H9 (cell line): Measurements from ENCODE around the gene HOOK2. TPM values are rescaled to one million over a fixed set of nuclear protein-coding genes. Genes with fewer than 3 reads are reported as not detected.

ENCODE experiments used
- DNase-seq: peaks from one replicate; pipeline ENCODE4 v3.0.0-alpha.2; 2017
- H2AFZ ChIP-seq: one replicate; pipeline ENCODE4 v1.6.1; 2013; ENCODE audit warnings: mild to moderate bottlenecking, low read length, control low read depth, moderate library complexity
- H2AK5ac ChIP-seq: 2 replicates; pipeline ENCODE4 v1.6.1; 2013; ENCODE audit warnings: low read length, control low read depth, mixed read lengths; ENCODE audit not compliant: insufficient read length
- H2BK120ac ChIP-seq: one replicate; pipeline ENCODE4 v1.6.1; 2013; ENCODE audit warnings: low read depth, mild to moderate bottlenecking, low read length, control low read depth, inconsistent platforms; ENCODE audit not compliant: poor library complexity, severe bottlenecking
- H2BK12ac ChIP-seq: 2 replicates; pipeline ENCODE4 v1.6.1; 2013; ENCODE audit warnings: low read length, control low read depth, mixed read lengths, low read depth; ENCODE audit not compliant: insufficient read length
- H2BK15ac ChIP-seq: 2 replicates; pipeline ENCODE4 v1.6.1; 2013; ENCODE audit warnings: low read depth, low read length, control low read depth
- H2BK20ac ChIP-seq: one replicate; pipeline ENCODE4 v1.6.1; 2013; ENCODE audit warnings: low read depth, mild to moderate bottlenecking, low read length, control low read depth, inconsistent platforms; ENCODE audit not compliant: poor library complexity, severe bottlenecking
- H2BK5ac ChIP-seq: 2 replicates; pipeline ENCODE4 v1.6.1; 2013; ENCODE audit warnings: low read length, control low read depth, mixed read lengths; ENCODE audit not compliant: insufficient read length
- H3K14ac ChIP-seq: 2 replicates; pipeline ENCODE4 v1.6.1; 2013; ENCODE audit warnings: low read length, control low read depth; ENCODE audit not compliant: insufficient read depth
- H3K18ac ChIP-seq: 2 replicates; pipeline ENCODE4 v1.6.1; 2013; ENCODE audit warnings: low read depth, mild to moderate bottlenecking, mixed read lengths, low read length, control low read depth; ENCODE audit not compliant: insufficient read length
- H3K23ac ChIP-seq: 2 replicates; pipeline ENCODE4 v1.6.1; 2013; ENCODE audit warnings: low read length, control low read depth, mixed read lengths, low read depth; ENCODE audit not compliant: insufficient read length
- H3K23me2 ChIP-seq: 2 replicates; pipeline ENCODE4 v1.6.1; 2013; ENCODE audit warnings: low read depth, mild to moderate bottlenecking, mixed read lengths, low read length, control low read depth; ENCODE audit not compliant: insufficient read length, poor library complexity, severe bottlenecking
- H3K27ac ChIP-seq: 2 replicates; pipeline ENCODE4 v1.5.1; 2013; ENCODE audit warnings: low read length, control low read depth, mixed read lengths, low read depth; ENCODE audit not compliant: insufficient read length
- H3K27me3 ChIP-seq: 2 replicates; pipeline ENCODE4 v1.6.1; 2013; ENCODE audit warnings: low read length, control low read depth, inconsistent platforms; ENCODE audit not compliant: insufficient read depth
- H3K4ac ChIP-seq: 2 replicates; pipeline ENCODE4 v1.6.1; 2013; ENCODE audit warnings: low read depth, mild to moderate bottlenecking, control low read depth, inconsistent platforms, low read length, moderate library complexity
- H3K4me1 ChIP-seq: 2 replicates; pipeline ENCODE4 v1.6.1; 2013; ENCODE audit warnings: low read length, control low read depth, inconsistent platforms; ENCODE audit not compliant: insufficient read depth
- H3K4me2 ChIP-seq: 2 replicates; pipeline ENCODE4 v1.6.1; 2013; ENCODE audit warnings: low read length, control low read depth, mixed read lengths; ENCODE audit not compliant: insufficient read length, insufficient read depth
- H3K56ac ChIP-seq: 2 replicates; pipeline ENCODE4 v1.6.1; 2013; ENCODE audit warnings: low read depth, mild to moderate bottlenecking, mixed read lengths, low read length, control low read depth; ENCODE audit not compliant: insufficient read length
- H3K79me1 ChIP-seq: 2 replicates; pipeline ENCODE4 v1.6.1; 2013; ENCODE audit warnings: low read depth, mild to moderate bottlenecking, moderate library complexity, low read length, control low read depth, inconsistent platforms; ENCODE audit not compliant: insufficient read depth, poor library complexity, severe bottlenecking
- H3K79me2 ChIP-seq: 2 replicates; pipeline ENCODE4 v1.6.1; 2013; ENCODE audit warnings: low read length, control low read depth, inconsistent platforms; ENCODE audit not compliant: insufficient read depth
- H3K9ac ChIP-seq: 2 replicates; pipeline ENCODE4 v1.6.1; 2013; ENCODE audit warnings: low read length, control low read depth, mixed read lengths; ENCODE audit not compliant: insufficient read length; ENCODE audit errors: extremely low read depth
- H3K9me3 ChIP-seq: one replicate; pipeline ENCODE4 v1.6.1; 2013; ENCODE audit warnings: low read depth, low read length, inconsistent platforms; ENCODE audit not compliant: control insufficient read depth
- H3T11ph ChIP-seq: one replicate; pipeline ENCODE4 v1.6.1; 2013; ENCODE audit warnings: mild to moderate bottlenecking, low read length, control low read depth, inconsistent platforms
- H4K20me1 ChIP-seq: one replicate; pipeline ENCODE4 v1.6.1; 2013; ENCODE audit not compliant: control insufficient read depth, insufficient read length, insufficient read depth
- H4K5ac ChIP-seq: 2 replicates; pipeline ENCODE4 v1.6.1; 2013; ENCODE audit warnings: low read depth, mild to moderate bottlenecking, mixed read lengths, low read length, control low read depth; ENCODE audit not compliant: insufficient read length
- H4K8ac ChIP-seq: replicated peaks from 2 replicates; pipeline ENCODE4 v1.6.1; 2013; ENCODE audit warnings: low read length, control low read depth, mixed read lengths, low read depth; ENCODE audit not compliant: insufficient read length
- H4K91ac ChIP-seq: 2 replicates; pipeline ENCODE4 v1.6.1; 2013; ENCODE audit warnings: low read depth, mild to moderate bottlenecking, moderate library complexity, mixed read lengths, low read length, control low read depth; ENCODE audit not compliant: insufficient read length
- H3K27ac Mint-ChIP-seq, 3 experiments: 2 replicates in 2 of 3; 3 replicates in 1 of 3; pipeline ENCODE4 v1.8.0; 2020 to 2021; ENCODE audit warnings: mixed read lengths in 3 of 3, mild to moderate bottlenecking in 1 of 3, moderate library complexity in 1 of 3
- H3K27me3 Mint-ChIP-seq: 2 replicates; pipeline ENCODE4 v1.8.0; 2021; ENCODE audit warnings: low read depth, mild to moderate bottlenecking, moderate library complexity, mixed read lengths
- H3K36me3 Mint-ChIP-seq, 3 experiments: 2 replicates in 2 of 3; 3 replicates in 1 of 3; pipeline ENCODE4 v1.8.0; 2020 to 2021; ENCODE audit warnings: low read depth in 3 of 3, mixed read lengths in 3 of 3; ENCODE audit not compliant: insufficient read depth in 1 of 3
- H3K4me1 Mint-ChIP-seq, 2 experiments: 2 replicates each; pipeline ENCODE4 v1.8.0; 2020; ENCODE audit warnings: mixed read lengths in 2 of 2
- H3K4me3 Mint-ChIP-seq, 2 experiments: 2 replicates in 1 of 2; 3 replicates in 1 of 2; pipeline ENCODE4 v1.8.0; 2020 to 2021; ENCODE audit warnings: mild to moderate bottlenecking in 2 of 2, mixed read lengths in 2 of 2, moderate library complexity in 1 of 2
- H3K9me3 Mint-ChIP-seq, 2 experiments: 2 replicates in 1 of 2; 3 replicates in 1 of 2; pipeline ENCODE4 v1.8.0; 2020; ENCODE audit warnings: mild to moderate bottlenecking in 2 of 2, mixed read lengths in 2 of 2, moderate library complexity in 1 of 2
- WGBS: extraction: QIAGEN DNeasy Blood & Tissue Kit; methylation state at CpG from one replicate; pipeline ENCODE4 v1.1.7; 2013; ENCODE audit warnings: missing lambda C conversion rate, low lambda C conversion rate, mixed read lengths; ENCODE audit not compliant: insufficient read length; ENCODE audit errors: extremely low coverage; 5-methylcytosine and 5-hydroxymethylcytosine counted together
- total RNA-seq: library from RNA; stranded (reverse); gene quantifications from 2 replicates; pipeline ENCODE4 v1.2.1, GENCODE V29; 2021
- TF ChIP-seq, protein P1 (sequence below): fragments of 200-600 bp; sonication (generic); conservative IDR thresholded peaks from 3 replicates; pipeline ENCODE4 v1.8.0; 2021; ENCODE audit warnings: antibody characterized with exemption, mild to moderate bottlenecking

The HOOK2 gene
- total RNA-seq, 1 experiment from 2014 or later: 64.7 TPM

DNA sequence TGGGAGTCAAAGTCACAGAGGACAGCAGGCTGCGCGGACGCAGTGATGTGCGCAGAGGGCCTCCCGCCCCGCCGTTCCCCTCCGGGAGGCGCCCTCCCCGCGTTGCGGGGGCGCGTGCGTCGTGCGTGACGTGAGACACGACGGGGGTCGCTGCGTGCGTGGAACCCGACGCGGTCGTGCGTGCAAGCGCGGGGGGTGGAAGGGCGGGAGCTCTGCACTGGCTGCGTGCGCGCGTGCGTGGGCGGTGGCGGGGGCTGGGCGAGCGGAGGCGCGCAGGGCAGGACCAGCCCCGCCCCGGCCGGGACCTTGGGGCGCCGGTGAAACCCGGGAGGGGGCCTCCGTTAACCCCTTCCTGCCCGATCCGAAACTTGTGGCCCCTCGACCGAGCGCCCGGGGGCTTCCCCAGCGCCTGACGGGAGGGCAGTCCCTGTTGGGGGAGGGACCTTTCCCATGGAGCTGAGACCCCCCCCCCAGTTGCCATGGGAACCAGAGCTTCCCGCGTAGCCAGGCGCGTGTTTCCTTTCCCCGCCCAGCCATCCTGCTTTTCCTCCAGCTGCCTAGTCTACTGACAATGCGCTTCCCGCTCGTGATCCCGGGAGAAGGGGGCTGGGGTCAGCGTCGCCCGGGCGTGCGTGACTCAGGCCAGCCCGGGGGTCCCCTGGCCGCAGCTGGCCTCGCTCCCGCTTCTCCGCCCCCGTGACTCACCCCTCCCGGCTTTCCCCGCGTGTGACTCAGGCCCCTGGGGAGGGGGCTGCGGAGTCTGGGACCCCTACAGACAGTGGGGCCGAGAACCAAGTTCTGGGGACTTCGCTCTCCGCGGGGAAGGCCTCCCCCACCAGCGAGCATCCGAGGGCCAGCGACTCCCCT lies 7.3 kb upstream of the HOOK2 start:
- Mint-ChIP-seq H3K27me3 (no peaks in the 10 kb centered on the region; the same call in 1 of the 2 replicates), H3K9me3 (no peaks in the 10 kb centered on the region), H3K36me3 (no peaks in the 10 kb centered on the region), H3K4me1 (peaks cover 19 to 22% of the 10 kb centered on the region in 2 experiments), H3K4me3 (peak overlapping the region; percentile 63 to 85), H3K27ac (no peak overlapping the region)
- peak; percentile 56 for DNase-seq
- Histone ChIP-seq H3K9me3 (no peaks in the 10 kb centered on the region), H3K4me1 (peaks cover 4% of the 10 kb centered on the region), H3K56ac (no peak overlapping the region), H2BK5ac (no peak overlapping the region), H2AK5ac (no peak overlapping the region), H2BK20ac (no peak overlapping the region), H3K79me1 (no peaks in the 10 kb centered on the region), H2BK15ac (no peak overlapping the region), H3K9ac (no peak overlapping the region), H3T11ph (no peak overlapping the region), H4K20me1 (no peaks in the 10 kb centered on the region), H2BK12ac (no peak overlapping the region), H2BK120ac (no peak overlapping the region), H4K5ac (peak overlapping the region; percentile 27), H3K23ac (no peak overlapping the region), H3K79me2 (no peaks in the 10 kb centered on the region), H4K91ac (no peak overlapping the region), H3K27ac (no peak overlapping the region), H3K27me3 (no peaks in the 10 kb centered on the region), H2AFZ (no peak overlapping the region), H3K14ac (peak overlapping the region; percentile 72), H3K18ac (peak overlapping the region; percentile 64), H3K4ac (no peak overlapping the region), H3K23me2 (peaks cover 22% of the 10 kb centered on the region), H4K8ac (no peak overlapping the region), H3K4me2 (peak overlapping the region; percentile 71)
- TF ChIP-seq, protein P1, sequence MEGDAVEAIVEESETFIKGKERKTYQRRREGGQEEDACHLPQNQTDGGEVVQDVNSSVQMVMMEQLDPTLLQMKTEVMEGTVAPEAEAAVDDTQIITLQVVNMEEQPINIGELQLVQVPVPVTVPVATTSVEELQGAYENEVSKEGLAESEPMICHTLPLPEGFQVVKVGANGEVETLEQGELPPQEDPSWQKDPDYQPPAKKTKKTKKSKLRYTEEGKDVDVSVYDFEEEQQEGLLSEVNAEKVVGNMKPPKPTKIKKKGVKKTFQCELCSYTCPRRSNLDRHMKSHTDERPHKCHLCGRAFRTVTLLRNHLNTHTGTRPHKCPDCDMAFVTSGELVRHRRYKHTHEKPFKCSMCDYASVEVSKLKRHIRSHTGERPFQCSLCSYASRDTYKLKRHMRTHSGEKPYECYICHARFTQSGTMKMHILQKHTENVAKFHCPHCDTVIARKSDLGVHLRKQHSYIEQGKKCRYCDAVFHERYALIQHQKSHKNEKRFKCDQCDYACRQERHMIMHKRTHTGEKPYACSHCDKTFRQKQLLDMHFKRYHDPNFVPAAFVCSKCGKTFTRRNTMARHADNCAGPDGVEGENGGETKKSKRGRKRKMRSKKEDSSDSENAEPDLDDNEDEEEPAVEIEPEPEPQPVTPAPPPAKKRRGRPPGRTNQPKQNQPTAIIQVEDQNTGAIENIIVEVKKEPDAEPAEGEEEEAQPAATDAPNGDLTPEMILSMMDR: 0 out of 3 replicates have a peak, but pooled peaks have one; percentile 11
- WGBS: no CpG with 5 or more reads among the region's 88 CpGs
